NCI-H146 treated with DMSO at 0.1 percent for 48 hours (cell line): ENCODE data around the gene PKHD1.

Experiments used
- DNase-seq: peaks from one replicate; lab custom pipeline; 2025; ENCODE audit not compliant: unreplicated experiment; lab: John Stamatoyannopoulos, UW

The PKHD1 gene

GRCh38 chr6:52087498-52087999 is at the start of gene PKHD1:
Gene PKHD1 (minus strand): TSS chr6:52087613. CDS start chr6:52084933, 2,680 bp downstream.
- DNase-seq = no peak

GRCh38 chr6:52136934-52137467 is 49.6 kb upstream of the PKHD1 start:
- no peak for DNase-seq

- DNase-seq = no peak
Observed at GRCh38 chr6:52136055-52136454, 48.6 kb upstream of the PKHD1 start.

- DNase-seq = no peak
Observed at GRCh38 chr6:52135217-52135616, 47.8 kb upstream of the PKHD1 start.

- no peak for DNase-seq
Observed at GRCh38 chr6:52134011-52134410, 46.6 kb upstream of the PKHD1 start.

GRCh38 chr6:52133324-52133723 is 45.9 kb upstream of the PKHD1 start:
- no peak for DNase-seq

GRCh38 chr6:52132292-52132691 is 44.9 kb upstream of the PKHD1 start:
- DNase-seq = no peak

- no peak for DNase-seq
Observed at GRCh38 chr6:52130440-52130839, 43.0 kb upstream of the PKHD1 start.

- DNase-seq = no peak
Observed at GRCh38 chr6:52127957-52128356, 40.5 kb upstream of the PKHD1 start.

- no peak for DNase-seq
Observed at GRCh38 chr6:52126231-52126630, 38.8 kb upstream of the PKHD1 start.

GRCh38 chr6:52125572-52125971 is 38.2 kb upstream of the PKHD1 start:
- DNase-seq = no peak

GRCh38 chr6:52125139-52125538 is 37.7 kb upstream of the PKHD1 start:
- DNase-seq = no peak

GRCh38 chr6:52124126-52125121 is 37.0 kb upstream of the PKHD1 start:
- no peak for DNase-seq

GRCh38 chr6:52123251-52123650 is 35.8 kb upstream of the PKHD1 start:
- no peak for DNase-seq

GRCh38 chr6:52117352-52117751 is 29.9 kb upstream of the PKHD1 start:
- DNase-seq = no peak

- no peak for DNase-seq
Observed at GRCh38 chr6:52116605-52116948, 29.2 kb upstream of the PKHD1 start.

GRCh38 chr6:52115891-52116604 is 28.6 kb upstream of the PKHD1 start:
- DNase-seq = no peak

- no peak for DNase-seq
Observed at GRCh38 chr6:52115145-52115741, 27.8 kb upstream of the PKHD1 start.

GRCh38 chr6:52109171-52109571 is 21.8 kb upstream of the PKHD1 start:
- no peak for DNase-seq

GRCh38 chr6:52108128-52108527 is 20.7 kb upstream of the PKHD1 start:
- no peak for DNase-seq

- no peak for DNase-seq
Observed at GRCh38 chr6:52106994-52107393, 19.6 kb upstream of the PKHD1 start.
